ENCODE results near the gene KIAA1671. TPM values are rescaled to one million over a fixed set of nuclear protein-coding genes. Genes with fewer than 3 reads are reported as not detected.

Gene KIAA1671
- total and polyA plus RNA-seq, 2 of the 13 experiments (the other 11 are each of a cell fraction or from before 2014, with no cell fraction given): 13.5 to 13.6 TPM

DNA sequence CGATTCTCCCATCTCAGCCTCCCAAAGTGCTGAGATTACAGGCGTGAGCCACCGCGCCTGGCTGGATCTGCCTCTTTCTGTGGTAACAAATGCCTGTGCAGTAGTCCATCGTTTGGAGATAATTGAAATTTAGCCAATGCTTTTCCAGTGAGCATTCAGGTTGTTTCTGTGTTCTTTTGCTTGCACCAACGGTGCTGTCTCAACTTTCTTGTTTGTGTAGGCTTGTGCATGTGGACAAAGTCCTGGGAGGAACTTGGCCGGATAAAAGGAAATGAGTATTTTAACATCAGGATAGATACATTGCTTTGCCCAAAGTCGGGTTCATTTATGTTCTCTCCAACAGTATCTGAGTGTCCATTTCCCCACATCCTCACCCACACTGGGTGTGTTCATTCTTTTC is 85.7 kb downstream of the KIAA1671 start:
- H3K9me3 ChIP-seq (ENCODE audit: low read length): no peaks in the 10 kb centered on the region
- no TSS peak for BruUV-seq (replicated peaks)
- POLR2A ChIA-PET: no interaction called here
- no peak overlapping the region for H3K4me2 ChIP-seq (ENCODE audit: low read depth, low read length)
- no peak overlapping the region for H3K27ac ChIP-seq (ENCODE audit: extremely low read length, insufficient read depth, low read length)
- in situ Hi-C loops (cut with HindIII; ENCODE audit: extremely low pct_ligation_motif_present, low pct_unique_long_range_greater_than_20kb) (loop anchor here (25.0 kb wide), 1 partner anchor 276 kb away; the partner anchor contains the start of gene PIWIL3), intact Hi-C loops (cut with micrococcal nuclease; ENCODE audit: unreplicated experiment) (no loop called here)
- no peaks in the 10 kb centered on the region for H3K4me1 ChIP-seq (ENCODE audit: insufficient read depth, low read length)
- CTCF ChIA-PET (ENCODE audit: low intra/inter-chr PET ratio, low total read pairs): no interaction called here
- ATAC-seq: no peak
- no peaks in the 10 kb centered on the region for H3K27me3 ChIP-seq (ENCODE audit: control insufficient read depth in 1 of 2, insufficient read depth in 2 of 2, low read length in 2 of 2)
- no peak for TF ChIP-seq CBX1 (IDR thresholded peaks at IDR 0.05; ENCODE audit: low read depth)
- no peak for TF ChIP-seq ZFP1 (CRISPR knock-in tag; IDR thresholded peaks at IDR 0.05)
- TF ChIP-seq ZNF615 (CRISPR knock-in tag; IDR thresholded peaks at IDR 0.05; ENCODE audit: borderline replicate concordance): no peak
- no peak for TF ChIP-seq PITX1 (CRISPR knock-in tag; IDR thresholded peaks at IDR 0.05)
- no peak for TF ChIP-seq GPBP1L1 (CRISPR knock-in tag; IDR thresholded peaks at IDR 0.05)
- TF ChIP-seq ZIK1 (CRISPR knock-in tag; IDR thresholded peaks at IDR 0.05; ENCODE audit: borderline replicate concordance, low read depth): no peak
- no peak for TF ChIP-seq ZNF597 (CRISPR knock-in tag; IDR thresholded peaks at IDR 0.05)
- no peak for TF ChIP-seq NCOA2 (CRISPR knock-in tag; IDR thresholded peaks at IDR 0.05)
- no peak for TF ChIP-seq RNF2 (conservative IDR thresholded peaks at IDR 0.05; ENCODE audit: low read depth)
- TF ChIP-seq ZNF205 (CRISPR knock-in tag; IDR thresholded peaks at IDR 0.05): no peak
- TF ChIP-seq TCF7L2 (IDR thresholded peaks at IDR 0.05; ENCODE audit: low read depth, low read length): no peak
- TF ChIP-seq ZNF501 (CRISPR knock-in tag; IDR thresholded peaks at IDR 0.05): no peak
- TF ChIP-seq ZNF674 (CRISPR knock-in tag; IDR thresholded peaks at IDR 0.05; ENCODE audit: low read depth): no peak
- TF ChIP-seq, protein P1, sequence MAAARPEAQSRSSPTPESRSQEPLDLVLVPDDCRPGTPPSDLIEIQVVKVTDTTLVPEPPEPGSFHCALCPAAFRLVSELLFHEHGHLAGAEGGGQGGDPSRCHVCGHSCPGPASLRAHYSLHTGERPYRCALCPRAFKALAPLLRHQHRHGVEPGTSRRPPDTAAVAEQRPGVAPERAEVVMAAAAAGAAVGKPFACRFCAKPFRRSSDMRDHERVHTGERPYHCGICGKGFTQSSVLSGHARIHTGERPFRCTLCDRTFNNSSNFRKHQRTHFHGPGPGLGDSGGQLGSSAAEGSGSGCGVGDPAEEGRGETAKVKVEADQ (CRISPR knock-in tag; IDR thresholded peaks at IDR 0.05; ENCODE audit: borderline replicate concordance): no peak
- DNase-seq (ENCODE audit: low spot score): no peak
- no peak for FAIRE-seq
- no peak overlapping the region for H3K4me3 ChIP-seq (replicated peaks in 1 of 3; ENCODE audit: insufficient read depth in 1 of 3, low read depth in 2 of 3, low read length in 3 of 3)
- 84% methylated on average over 8 of the region's 8 CpGs for WGBS (ENCODE audit: low lambda C conversion rate)
- H2AFZ ChIP-seq (ENCODE audit: low read length): no peak overlapping the region
- peaks cover 10 to 26% of the 10 kb centered on the region in 2 experiments for H3K36me3 ChIP-seq (replicated peaks in 1 of 2; ENCODE audit: control insufficient read depth in 1 of 2, insufficient read depth in 2 of 2, low read length in 2 of 2)
- no peaks in the 10 kb centered on the region for H3K79me2 ChIP-seq (ENCODE audit: insufficient read depth, low read length)
- no peaks in the 10 kb centered on the region for H4K20me1 ChIP-seq (ENCODE audit: insufficient read depth, low read length)
- H3K9ac ChIP-seq (ENCODE audit: insufficient read depth, low read depth, low read length): no peak overlapping the region
